ENCODE measurements around the gene PLEKHG3.

PLEKHG3 gene

GRCh38 chr14:64715628-64716412 is 11.6 kb downstream of the PLEKHG3 start:
- Histone ChIP-seq H3K4me1 (ENCODE audit: low read length) (no peaks in the 10 kb centered on the region), H3K9me2 (replicated peaks; ENCODE audit: insufficient read depth, low read length) (no peaks in the 10 kb centered on the region), H3K9ac (ENCODE audit: low read length) (no peak overlapping the region), H2AFZ (ENCODE audit: low read length) (no peak overlapping the region), H3K9me3 (replicated peaks; ENCODE audit: insufficient read depth, low read length) (no peaks in the 10 kb centered on the region), H3K79me2 (ENCODE audit: low read length) (no peaks in the 10 kb centered on the region), H4K20me1 (ENCODE audit: insufficient read depth, low read length) (no peaks in the 10 kb centered on the region), H3K27ac (ENCODE audit: low read length) (no peak overlapping the region), H3K36me3 (replicated peaks; ENCODE audit: insufficient read depth, low read length) (no peaks in the 10 kb centered on the region), H3K27me3 (replicated peaks; ENCODE audit: insufficient read depth, low read length) (no peaks in the 10 kb centered on the region), H3K4me2 (ENCODE audit: low read depth, low read length) (no peak overlapping the region), H3K4me3 (ENCODE audit: low read length) (no peak overlapping the region), H3F3A (ENCODE audit: insufficient read depth, low read length) (no peaks in the 10 kb centered on the region)
- no peak for TF ChIP-seq EZH2 (optimal IDR thresholded peaks at IDR 0.05; ENCODE audit: low read depth, low read length)
- no peak for TF ChIP-seq CTCF (IDR thresholded peaks at IDR 0.05; ENCODE audit: low read length)
- TF ChIP-seq EZH2phosphoT487 (IDR thresholded peaks at IDR 0.05; ENCODE audit: low read length), result no peak
- DNase-seq, result no peak

- DNase-seq, result no peak
- Histone ChIP-seq H3K9me3 (replicated peaks; ENCODE audit: insufficient read depth, low read length) (no peaks in the 10 kb centered on the region), H3K9ac (ENCODE audit: low read length) (no peak overlapping the region), H3K4me1 (ENCODE audit: low read length) (no peaks in the 10 kb centered on the region), H3K4me2 (ENCODE audit: low read depth, low read length) (no peak overlapping the region), H3K4me3 (ENCODE audit: low read length) (no peak overlapping the region), H3K27ac (ENCODE audit: low read length) (no peak overlapping the region), H2AFZ (ENCODE audit: low read length) (no peak overlapping the region), H3K27me3 (replicated peaks; ENCODE audit: insufficient read depth, low read length) (no peaks in the 10 kb centered on the region), H3F3A (ENCODE audit: insufficient read depth, low read length) (no peaks in the 10 kb centered on the region), H4K20me1 (ENCODE audit: insufficient read depth, low read length) (no peaks in the 10 kb centered on the region), H3K9me2 (replicated peaks; ENCODE audit: insufficient read depth, low read length) (no peaks in the 10 kb centered on the region), H3K36me3 (replicated peaks; ENCODE audit: insufficient read depth, low read length) (no peaks in the 10 kb centered on the region), H3K79me2 (ENCODE audit: low read length) (no peaks in the 10 kb centered on the region)
- TF ChIP-seq CTCF (IDR thresholded peaks at IDR 0.05; ENCODE audit: low read length), result no peak
- TF ChIP-seq EZH2phosphoT487 (IDR thresholded peaks at IDR 0.05; ENCODE audit: low read length), result no peak
- TF ChIP-seq EZH2 (optimal IDR thresholded peaks at IDR 0.05; ENCODE audit: low read depth, low read length), result no peak
These were observed 13.6 kb downstream of the PLEKHG3 start for GRCh38 chr14:64717870-64718269.

- H3K9me2 ChIP-seq (replicated peaks; ENCODE audit: insufficient read depth, low read length), result no peaks in the 10 kb centered on the region
- no peak for DNase-seq
- H3K4me1 ChIP-seq (ENCODE audit: low read length), result no peaks in the 10 kb centered on the region
- H3K27ac ChIP-seq (ENCODE audit: low read length), result no peak overlapping the region
- TF ChIP-seq CTCF (IDR thresholded peaks at IDR 0.05; ENCODE audit: low read length) (no peak), EZH2phosphoT487 (IDR thresholded peaks at IDR 0.05; ENCODE audit: low read length) (no peak), EZH2 (optimal IDR thresholded peaks at IDR 0.05; ENCODE audit: low read depth, low read length) (no peak)
- no peaks in the 10 kb centered on the region for H4K20me1 ChIP-seq (ENCODE audit: insufficient read depth, low read length)
- no peaks in the 10 kb centered on the region for H3K9me3 ChIP-seq (replicated peaks; ENCODE audit: insufficient read depth, low read length)
- no peaks in the 10 kb centered on the region for H3F3A ChIP-seq (ENCODE audit: insufficient read depth, low read length)
- no peak overlapping the region for H3K4me2 ChIP-seq (ENCODE audit: low read depth, low read length)
- H2AFZ ChIP-seq (ENCODE audit: low read length), result no peak overlapping the region
- no peaks in the 10 kb centered on the region for H3K27me3 ChIP-seq (replicated peaks; ENCODE audit: insufficient read depth, low read length)
- no peaks in the 10 kb centered on the region for H3K79me2 ChIP-seq (ENCODE audit: low read length)
- H3K36me3 ChIP-seq (replicated peaks; ENCODE audit: insufficient read depth, low read length), result no peaks in the 10 kb centered on the region
- H3K4me3 ChIP-seq (ENCODE audit: low read length), result no peak overlapping the region
- H3K9ac ChIP-seq (ENCODE audit: low read length), result no peak overlapping the region
These were observed 14.5 kb downstream of the PLEKHG3 start for GRCh38 chr14:64718762-64719161.

Measured in MM.1S (cell line).